Head of caudate nucleus (tissue), 42 donors: ENCODE results near the gene RGL2.
"Not testable (repeated sequence)": the region's sequence is repeated elsewhere in the genome, so short reads cannot be mapped to it uniquely, and the experiment has no call there.

Experiments used
- DNase-seq, 42 donors: peaks; one replicate each; pipeline versions ENCODE4 v3.0.0 to v3.0.0-alpha.2; 2020 to 2021; ENCODE audit warnings: mixed read lengths in 7 of 42
- intact Hi-C: fragments of 100-400 bp; cut with DNase I; formaldehyde crosslinking; loops from one replicate; pipeline ENCODE4 v1.15.0; 2022

The RGL2 gene

DNA sequence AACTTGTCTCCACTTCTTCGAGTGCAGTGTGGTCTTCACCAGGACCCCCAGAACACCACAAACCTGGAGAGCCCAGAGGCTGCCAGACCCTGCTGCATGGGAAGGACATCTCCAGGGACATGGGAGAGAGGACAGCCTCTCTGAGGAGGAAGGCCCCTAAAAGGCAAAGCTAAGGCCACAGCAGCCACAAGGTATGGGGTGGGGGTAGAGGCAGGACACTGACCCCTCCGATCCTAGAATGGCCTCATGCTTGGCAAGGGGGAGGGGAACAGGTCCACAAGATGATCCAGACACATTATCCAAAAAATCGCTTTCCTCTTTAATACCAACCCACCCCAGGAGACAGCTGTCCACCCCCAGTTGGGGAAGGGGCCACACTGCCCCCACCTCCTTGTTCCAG is 19.9 kb downstream of the RGL2 start:
- DNase-seq, result no peak
- intact Hi-C loops, result no loop called here

DNA sequence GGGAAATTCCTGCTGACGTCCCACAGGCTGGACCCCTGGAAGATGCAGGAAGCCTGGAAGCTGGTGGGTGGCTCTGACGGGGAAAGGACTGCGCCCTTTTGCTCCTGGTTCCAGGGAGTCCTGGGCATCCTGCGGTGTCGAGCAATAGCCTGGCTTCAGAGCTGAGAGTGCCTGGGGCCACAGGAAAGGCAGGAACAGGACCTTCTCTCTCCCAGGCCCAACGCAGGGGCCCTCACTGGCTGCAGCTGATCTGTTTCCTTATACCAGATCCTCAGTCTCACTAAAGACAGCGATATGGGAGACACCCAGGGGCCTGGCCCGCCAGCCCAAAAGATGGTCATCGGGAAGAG is 20.4 kb downstream of the RGL2 start:
- intact Hi-C loops, result no loop called here
- peak in 1 of 42 donors; percentile 10 for DNase-seq

DNA sequence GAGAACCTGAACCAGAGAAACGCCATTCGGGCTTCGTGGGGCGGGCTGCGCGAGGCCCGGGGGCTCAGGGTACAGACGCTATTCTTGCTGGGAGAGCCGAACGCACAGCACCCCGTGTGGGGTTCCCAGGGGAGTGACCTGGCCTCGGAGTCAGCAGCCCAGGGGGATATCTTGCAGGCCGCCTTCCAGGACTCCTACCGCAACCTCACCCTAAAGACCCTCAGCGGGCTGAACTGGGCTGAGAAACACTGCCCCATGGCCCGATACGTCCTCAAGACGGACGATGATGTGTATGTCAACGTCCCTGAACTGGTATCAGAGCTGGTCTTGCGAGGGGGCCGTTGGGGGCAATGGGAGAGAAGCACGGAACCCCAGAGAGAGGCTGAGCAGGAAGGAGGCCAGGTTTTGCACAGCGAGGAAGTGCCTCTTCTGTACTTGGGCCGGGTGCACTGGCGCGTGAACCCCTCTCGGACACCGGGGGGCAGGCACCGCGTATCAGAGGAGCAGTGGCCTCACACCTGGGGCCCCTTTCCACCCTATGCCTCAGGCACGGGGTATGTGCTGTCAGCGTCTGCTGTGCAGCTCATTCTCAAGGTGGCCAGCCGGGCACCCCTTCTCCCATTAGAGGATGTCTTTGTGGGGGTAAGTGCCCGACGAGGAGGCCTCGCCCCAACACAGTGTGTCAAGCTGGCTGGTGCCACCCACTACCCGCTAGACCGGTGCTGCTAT is 20.9 kb downstream of the RGL2 start:
- DNase-seq, result no peak
- intact Hi-C loops, result no loop called here

DNA sequence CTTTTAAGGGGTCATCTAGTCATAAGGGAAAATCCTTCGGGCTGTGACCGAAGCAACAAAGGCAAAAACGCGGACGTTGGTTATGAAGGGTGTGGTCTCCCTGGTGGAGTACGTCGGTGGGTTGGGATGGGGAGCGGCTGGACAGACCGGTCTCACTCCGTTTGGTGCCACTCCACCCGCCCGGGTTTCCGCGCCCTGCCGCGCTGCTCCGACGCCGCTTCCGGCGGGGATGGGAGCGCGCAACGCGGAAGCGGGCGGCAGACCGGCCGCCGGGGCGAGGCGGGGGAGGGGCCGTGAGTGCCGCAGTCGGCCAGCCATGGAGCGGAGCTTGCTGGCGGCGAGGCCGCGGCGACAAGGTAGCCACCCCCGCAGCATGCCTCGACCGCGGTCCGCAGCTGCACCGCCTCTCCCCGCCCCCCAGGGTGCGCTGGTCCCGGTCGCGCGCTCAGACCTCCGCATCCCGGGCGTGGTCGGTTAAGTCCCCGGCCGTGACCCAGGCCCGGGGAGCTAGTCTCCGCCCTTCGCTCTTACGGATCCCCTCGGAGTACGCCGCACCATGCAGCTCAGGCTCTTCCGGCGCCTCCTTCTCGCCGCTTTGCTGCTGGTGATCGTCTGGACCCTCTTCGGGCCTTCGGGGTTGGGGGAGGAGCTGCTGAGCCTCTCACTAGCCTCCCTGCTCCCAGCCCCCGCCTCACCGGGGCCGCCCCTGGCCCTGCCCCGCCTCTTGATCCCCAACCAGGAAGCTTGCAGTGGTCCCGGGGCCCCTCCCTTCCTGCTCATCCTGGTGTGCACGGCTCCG is 21.7 kb downstream of the RGL2 start, which contains the start of gene B3GALT4:
TSS of gene B3GALT4 (plus strand) at position 260 of the 799 bp plus-strand sequence. CDS start at position 557, 297 bp downstream.
- DNase-seq, result peak in 40 of 42 donors; percentile 27 to 79 (median 63)
- intact Hi-C loops, result no loop called here

DNA sequence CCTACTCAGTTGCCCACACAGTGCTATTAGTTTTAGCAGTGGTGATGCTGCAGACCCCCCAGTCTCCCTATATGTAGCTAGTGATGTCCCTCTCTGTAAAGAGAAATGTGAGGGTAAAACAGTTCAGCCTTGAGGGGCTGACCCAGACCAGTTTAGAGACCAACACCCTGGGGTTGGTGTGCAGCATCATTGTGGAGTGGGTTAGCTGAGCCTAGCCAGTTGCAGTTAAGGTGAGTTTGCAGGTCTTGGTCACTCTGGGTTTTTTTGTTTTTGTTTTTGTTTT is 22.2 kb downstream of the RGL2 start:
- intact Hi-C loops, result no loop called here
- DNase-seq, result no peak

DNA sequence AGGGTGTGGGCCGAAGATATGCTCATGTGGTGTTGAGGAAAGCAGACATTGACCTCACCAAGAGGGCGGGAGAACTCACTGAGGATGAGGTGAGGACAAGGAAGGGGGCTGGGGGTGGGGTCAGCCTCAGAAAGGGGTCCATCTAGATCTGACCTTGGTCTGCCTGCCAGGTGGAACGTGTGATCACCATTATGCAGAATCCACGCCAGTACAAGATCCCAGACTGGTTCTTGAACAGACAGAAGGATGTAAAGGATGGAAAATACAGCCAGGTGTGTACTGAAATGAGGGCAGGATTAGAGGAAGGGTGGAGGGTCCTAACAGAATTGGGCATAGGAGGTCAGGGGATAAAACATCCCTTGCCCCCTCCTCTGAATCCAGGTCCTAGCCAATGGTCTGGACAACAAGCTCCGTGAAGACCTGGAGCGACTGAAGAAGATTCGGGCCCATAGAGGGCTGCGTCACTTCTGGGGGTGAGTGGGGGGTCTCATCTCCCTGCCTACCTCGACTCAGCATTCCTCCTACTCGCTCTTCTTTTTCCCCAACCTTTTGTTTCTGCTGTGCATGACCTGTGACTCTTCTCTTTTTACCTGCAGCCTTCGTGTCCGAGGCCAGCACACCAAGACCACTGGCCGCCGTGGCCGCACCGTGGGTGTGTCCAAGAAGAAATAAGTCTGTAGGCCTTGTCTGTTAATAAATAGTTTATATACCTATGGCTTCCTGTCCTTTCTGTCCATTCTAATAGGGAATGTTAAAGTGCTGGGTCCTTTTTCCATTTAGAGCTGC is 22.8 kb downstream of the RGL2 start:
- DNase-seq, intact Hi-C loops: not testable (repeated sequence)

DNA sequence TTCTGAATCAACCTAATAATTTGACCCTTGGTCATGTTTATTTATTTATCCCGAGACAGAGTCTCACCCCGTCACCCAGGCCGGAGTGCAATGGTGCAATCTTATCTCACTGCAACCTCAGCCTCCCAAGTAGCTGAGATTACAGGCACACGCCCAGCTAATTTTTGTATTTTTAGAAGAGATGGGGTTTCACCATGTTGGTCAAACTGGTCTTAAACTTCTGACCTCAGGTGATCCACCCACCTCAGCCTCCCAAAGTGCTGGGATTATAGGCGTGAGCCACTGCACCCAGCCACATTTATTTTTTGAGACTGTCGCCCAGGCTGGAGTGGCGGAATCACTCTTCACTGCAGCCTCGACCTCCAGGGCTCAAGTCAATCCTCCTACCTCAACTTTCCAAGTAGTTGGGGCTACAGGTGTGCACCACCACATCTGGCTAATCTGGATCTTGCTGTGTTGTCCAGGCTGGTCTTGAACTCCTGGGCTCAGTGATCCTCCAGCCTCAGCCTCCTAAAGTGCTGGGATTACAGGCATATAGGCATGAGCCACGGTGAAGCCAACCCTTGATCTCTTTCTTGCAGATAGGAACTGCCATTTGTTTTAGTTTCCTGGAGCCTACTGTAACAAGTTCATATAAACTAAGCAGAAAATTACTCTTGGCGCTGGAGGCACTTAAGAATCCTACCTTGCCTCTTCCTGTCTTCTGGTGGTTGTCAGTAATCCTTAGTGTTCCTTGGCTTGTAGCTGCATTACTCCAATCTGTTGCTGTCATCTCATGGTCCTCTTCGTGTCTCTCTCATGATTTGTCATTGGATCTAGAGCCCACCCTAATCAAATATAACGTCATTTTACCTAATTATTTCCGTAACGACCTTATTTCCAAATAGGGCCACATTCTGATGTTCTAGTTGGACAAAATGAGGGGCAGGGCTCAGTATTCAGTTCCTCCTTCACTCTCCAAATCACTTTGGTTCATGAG is 24.5 kb downstream of the RGL2 start:
- intact Hi-C loops, result no loop called here
- no peak for DNase-seq

DNA sequence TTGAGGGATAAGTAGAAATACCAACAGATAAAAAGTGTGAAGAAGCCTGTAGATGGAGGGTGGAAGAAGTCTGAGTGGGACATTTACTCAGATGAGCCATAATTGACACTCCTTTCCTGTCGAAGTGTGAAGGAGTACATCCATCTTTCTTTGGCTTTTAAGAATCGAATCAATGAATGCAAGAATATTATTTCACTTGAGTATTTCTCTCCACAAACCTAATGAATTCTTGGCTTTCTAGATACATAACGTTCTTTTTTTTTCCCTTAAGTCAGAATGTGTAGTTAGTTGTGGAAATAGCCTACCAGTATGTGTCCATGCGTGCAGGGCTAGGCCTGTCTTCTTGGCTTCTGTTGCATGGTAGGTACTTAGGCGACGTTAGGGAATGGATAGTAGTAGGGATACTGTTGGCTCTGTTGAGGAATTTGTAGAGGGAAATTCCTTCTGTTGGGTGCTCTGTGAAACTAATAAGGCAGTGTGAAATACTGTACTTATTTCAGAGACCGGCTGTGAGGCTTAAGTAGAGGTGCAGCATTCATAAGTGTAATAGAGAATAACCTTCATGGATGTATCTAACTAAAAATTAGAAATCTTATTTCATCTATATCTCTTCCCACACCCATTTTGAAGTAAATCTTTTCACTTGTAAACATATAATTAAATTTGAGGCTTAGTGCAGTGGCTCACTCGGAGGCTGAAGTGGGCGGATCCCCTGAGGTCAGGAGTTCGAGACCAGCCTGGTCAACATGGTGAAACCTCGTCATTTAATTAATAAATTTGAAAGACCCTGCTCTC is 25.4 kb downstream of the RGL2 start:
- DNase-seq, result no peak
- intact Hi-C loops, result no loop called here

DNA sequence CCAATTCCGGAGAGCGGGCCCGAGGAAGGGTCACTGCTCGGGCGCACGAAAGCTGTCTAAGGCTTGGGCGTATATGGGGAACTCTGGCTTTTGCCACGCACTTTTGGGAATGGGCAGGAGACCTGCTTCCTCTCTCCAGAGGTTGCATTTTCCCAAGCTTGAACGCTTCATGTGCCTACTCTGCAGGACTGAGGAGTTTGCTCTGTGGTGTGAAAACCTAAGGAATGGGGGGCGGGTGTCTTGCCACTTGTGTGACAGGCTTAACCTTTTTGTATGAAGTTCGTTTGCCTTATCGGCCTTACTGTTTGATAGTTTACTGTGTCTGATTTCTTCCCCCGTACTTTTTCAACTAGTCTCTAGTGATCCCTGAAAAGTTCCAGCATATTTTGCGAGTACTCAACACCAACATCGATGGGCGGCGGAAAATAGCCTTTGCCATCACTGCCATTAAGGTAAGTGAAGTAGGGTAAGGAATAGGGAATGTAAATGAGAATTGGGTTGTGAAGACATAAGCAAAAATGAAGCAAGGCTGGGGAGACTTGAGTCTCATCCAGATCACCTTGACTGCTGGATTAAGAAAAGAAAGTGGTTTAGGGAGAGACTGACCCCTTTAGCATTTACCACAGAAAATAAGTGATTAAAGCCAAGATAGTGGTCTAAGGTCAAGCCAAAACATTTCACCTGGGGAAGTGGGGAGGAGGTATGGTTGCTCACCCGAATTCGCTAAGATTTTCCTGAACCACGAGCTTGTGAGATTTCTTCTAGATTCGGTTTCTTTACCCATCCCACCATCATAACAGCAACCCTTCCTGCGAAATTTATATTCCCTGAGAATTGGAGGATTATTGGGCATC is 26.2 kb downstream of the RGL2 start:
- intact Hi-C loops, result no loop called here
- DNase-seq, result no peak

DNA sequence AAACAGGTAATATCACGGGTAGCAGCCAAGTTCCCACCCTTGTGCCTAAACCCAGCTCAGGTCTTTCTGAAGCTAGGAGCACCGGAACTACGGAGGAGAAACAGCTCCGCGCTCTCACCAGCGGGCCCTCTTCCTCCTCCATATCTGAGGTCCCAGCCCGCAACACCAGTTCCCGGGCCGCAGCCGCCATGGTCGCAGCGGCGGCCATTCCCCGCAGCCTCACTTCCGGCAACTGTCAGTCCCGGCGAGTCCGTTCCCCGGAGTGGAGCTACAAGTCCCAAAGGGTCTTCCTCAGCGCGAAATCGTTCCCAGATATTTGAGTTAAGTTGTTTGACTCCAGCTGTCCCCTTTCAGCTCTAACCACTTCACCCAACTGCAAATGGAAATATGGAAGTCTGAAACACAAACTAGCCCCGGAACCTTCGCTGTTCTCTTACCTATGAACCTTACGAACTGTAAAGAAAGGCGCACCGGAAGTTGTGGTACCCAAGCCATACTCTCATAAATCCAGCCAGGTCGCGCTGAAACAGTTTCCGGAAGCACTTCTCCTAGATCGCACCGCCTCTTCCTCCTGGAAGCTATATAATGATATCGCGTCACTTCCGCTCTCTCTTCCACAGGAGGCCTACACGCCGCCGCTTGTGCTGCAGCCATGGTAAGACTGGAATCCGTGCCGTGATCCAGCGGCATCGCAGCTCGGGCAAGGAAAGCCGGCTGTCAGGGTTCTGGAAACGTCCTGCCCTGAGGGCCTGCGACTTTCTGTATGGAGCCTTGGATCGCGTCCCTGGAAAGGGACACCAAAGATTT is 27.1 kb downstream of the RGL2 start, which contains the start of the genes RPS18 and VPS52:
TSS of gene RPS18 (plus strand) at position 608 of the 807 bp plus-strand sequence. CDS start at position 653, 45 bp downstream.
TSS of gene VPS52 (minus strand) at position 409 of the 807 bp plus-strand sequence. CDS start at position 208, 201 bp downstream.
- DNase-seq, result peak; percentile 83 to 99 (median 95)
- intact Hi-C loops, result no loop called here

DNA sequence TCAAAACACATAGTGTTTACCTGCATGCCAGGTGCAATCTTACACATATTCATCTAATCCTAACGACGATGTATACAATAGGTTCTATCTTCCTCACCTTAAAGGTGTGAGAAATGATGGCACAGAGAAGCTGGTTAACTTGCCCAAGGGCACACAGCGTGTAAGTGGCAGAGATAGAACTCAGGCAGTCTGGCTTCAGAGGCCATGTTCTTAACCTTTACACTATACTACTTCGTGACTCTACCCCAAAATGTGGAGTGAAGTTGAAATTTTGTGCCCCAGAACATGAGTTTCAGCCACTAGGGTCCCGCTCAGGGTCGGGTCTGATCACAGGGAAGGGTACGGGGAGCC is 27.6 kb downstream of the RGL2 start:
- no peak for DNase-seq
- intact Hi-C loops, result no loop called here

DNA sequence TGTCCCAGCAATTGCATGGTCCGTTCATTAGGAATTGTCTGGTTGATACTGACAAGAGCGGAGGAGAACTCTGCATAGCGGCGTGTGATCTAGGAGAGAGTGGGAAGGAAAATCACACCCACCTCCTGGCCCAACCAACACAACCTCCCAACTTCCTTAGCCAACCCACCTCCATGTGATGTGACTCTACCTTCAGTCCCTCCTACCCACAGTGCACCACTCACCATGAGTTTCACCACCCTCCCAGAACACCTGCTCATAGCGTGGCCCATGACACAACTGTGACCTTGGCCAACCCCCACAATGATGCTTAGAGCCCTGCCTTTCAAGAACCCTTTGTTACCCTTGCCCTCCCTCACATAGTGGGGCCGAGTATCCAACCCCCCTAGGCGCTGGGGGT is 34.7 kb downstream of the RGL2 start:
- DNase-seq, result no peak
- intact Hi-C loops, result no loop called here

DNA sequence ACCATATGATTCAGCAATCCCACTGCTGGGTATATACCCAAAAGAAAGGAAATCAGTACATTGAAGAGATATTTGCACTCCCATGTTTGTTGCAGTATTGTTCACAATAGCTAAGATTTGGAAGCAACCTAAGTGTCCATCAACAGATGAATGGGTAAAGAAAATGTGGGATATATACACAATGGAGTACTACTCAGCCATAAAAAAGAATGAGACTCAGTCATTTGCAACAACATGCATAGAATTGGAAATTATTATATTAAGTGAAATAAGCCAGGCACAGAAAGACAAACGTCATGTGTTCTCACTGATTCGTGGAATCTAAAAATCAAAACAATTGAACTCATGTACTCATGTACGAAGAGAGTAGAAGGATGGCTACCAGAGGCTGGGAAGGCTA is 36.3 kb downstream of the RGL2 start:
- intact Hi-C loops, DNase-seq: not testable (repeated sequence)

DNA sequence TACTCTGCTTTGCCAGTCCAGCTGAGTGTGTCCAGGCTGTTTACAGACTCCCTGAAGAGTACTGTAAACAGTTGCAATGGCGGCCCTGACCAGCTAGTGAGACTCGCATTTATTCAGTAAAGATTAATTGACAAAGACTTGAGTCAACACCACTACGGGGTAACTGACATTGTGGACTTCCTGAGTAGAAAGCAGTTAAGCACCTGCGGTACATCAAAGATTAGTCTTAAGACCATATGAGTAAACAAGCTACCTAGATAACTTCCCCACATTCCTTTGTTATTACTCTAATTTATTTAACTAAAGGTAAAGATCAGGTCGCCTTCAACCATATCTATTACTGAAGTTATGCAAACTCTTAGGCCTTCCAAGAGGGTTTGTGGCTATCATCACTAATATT is 39.7 kb downstream of the RGL2 start:
- intact Hi-C loops, result no loop called here
- DNase-seq, result no peak

DNA sequence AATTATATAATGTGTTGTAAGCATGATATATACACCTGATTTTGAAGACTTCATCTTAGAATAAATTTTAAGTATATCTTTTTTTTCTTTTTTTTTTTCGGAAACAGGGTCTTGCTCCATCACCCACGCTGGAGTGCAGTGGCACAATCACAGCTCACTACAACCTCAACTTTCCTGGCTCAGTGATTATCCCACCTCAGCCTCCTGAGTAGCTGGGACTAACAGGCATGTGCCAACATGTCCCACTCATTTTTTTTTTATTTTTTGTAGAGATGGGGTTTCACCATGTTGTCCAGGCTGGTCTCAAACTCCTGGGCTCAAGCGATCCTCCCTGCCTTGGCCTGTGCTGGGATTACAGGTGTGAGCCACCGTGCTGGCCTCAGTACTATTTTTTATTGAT is 44.2 kb downstream of the RGL2 start:
- no peak for DNase-seq
- intact Hi-C loops, result no loop called here

DNA sequence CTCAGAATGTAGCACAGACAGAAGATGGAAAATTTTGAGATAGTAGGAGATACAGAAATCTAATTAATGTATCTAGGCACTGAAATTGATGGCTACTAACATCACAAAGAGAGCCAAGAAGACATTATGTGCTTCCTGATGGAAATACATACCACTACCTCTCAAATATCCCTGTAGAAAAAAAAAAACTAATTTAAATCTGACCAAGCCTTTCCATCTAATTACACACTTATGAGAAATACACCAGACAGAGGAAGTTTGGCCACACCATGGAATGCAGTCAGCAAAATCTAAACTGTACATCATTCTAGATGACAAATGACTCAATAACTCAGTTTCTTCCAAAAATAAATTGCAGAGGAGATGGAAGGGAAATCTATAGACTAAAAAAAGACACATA is 46.0 kb downstream of the RGL2 start:
- no peak for DNase-seq
- intact Hi-C loops, result no loop called here
